Stimulated activated CD4-positive, alpha-beta T cell treated with anti-CD3 and anti-CD28 coated beads, Interleukin-12 subunit alpha, Interleukin-12 subunit beta, amount 100 ng/mL, for 4 hours (primary cell): ENCODE data around the gene TGFB3.
A peak's percentile ranks its signal among the peaks of the same experiment; 100 is the strongest.

Experiments used
- DNase-seq: peaks from one replicate; pipeline ENCODE4 v3.0.0-alpha.2; 2020

Gene TGFB3

GRCh38 chr14:75986439-75986765 is 4.6 kb upstream of the TGFB3 start:
- no peak for DNase-seq

- DNase-seq: peak; percentile 88
Observed at GRCh38 chr14:75985618-75986438, 4.0 kb upstream of the TGFB3 start, which contains the start of gene IFT43. IFT43 (plus strand) TSS chr14:75985763; CDS start chr14:75985787, 24 bp downstream.

GRCh38 chr14:75984674-75985073 is 2.9 kb upstream of the TGFB3 start:
- no peak for DNase-seq

GRCh38 chr14:75983019-75983358 is 1.2 kb upstream of the TGFB3 start:
- DNase-seq: no peak

GRCh38 chr14:75982266-75983018 is 647 bp upstream of the TGFB3 start:
- peak; percentile 72 for DNase-seq

- DNase-seq: no peak
Observed at GRCh38 chr14:75980856-75981255, 939 bp downstream of the TGFB3 start.

- DNase-seq: no peak
Observed at GRCh38 chr14:75979648-75980565, 1.9 kb downstream of the TGFB3 start.

GRCh38 chr14:75979071-75979571 is 2.7 kb downstream of the TGFB3 start:
- peak; percentile 16 for DNase-seq

GRCh38 chr14:75978249-75978731 is 3.5 kb downstream of the TGFB3 start:
- DNase-seq: no peak

- DNase-seq: no peak
Observed at GRCh38 chr14:75977582-75977943, 4.2 kb downstream of the TGFB3 start.

GRCh38 chr14:75976826-75977581 is 4.8 kb downstream of the TGFB3 start:
- DNase-seq: no peak

- DNase-seq: no peak
Observed at GRCh38 chr14:75972801-75973421, 8.9 kb downstream of the TGFB3 start.

- no peak for DNase-seq
Observed at GRCh38 chr14:75971509-75971908, 10.3 kb downstream of the TGFB3 start.

GRCh38 chr14:75970989-75971388 is 10.8 kb downstream of the TGFB3 start:
- DNase-seq: no peak

GRCh38 chr14:75969891-75970290 is 11.9 kb downstream of the TGFB3 start:
- no peak for DNase-seq

GRCh38 chr14:75969126-75969525 is 12.7 kb downstream of the TGFB3 start:
- DNase-seq: no peak

- DNase-seq: no peak
Observed at GRCh38 chr14:75968456-75968855, 13.3 kb downstream of the TGFB3 start.

GRCh38 chr14:75967866-75968265 is 13.9 kb downstream of the TGFB3 start:
- DNase-seq: no peak

- DNase-seq: no peak
Observed at GRCh38 chr14:75961662-75962061, 20.1 kb downstream of the TGFB3 start.

GRCh38 chr14:75960231-75960630 is 21.6 kb downstream of the TGFB3 start:
- DNase-seq: no peak

- no peak for DNase-seq
Observed at GRCh38 chr14:75959031-75959430, 22.8 kb downstream of the TGFB3 start.

- no peak for DNase-seq
Observed at GRCh38 chr14:75952489-75952888, 29.3 kb downstream of the TGFB3 start.
